Tongue (tissue), 2 donors: ENCODE data around the gene MYLK3. TPM values are rescaled to one million over a fixed set of nuclear protein-coding genes. Genes with fewer than 3 reads are reported as not detected.

Experiments used
- DNase-seq: peaks from one replicate; pipeline ENCODE4 v3.0.0-alpha.2; 2015
- total RNA-seq: library from RNA; depleted of rRNA; stranded (reverse); fragments of >200 nt; gene quantifications from one replicate; pipeline ENCODE4 v1.2.3, GENCODE V29; 2014

MYLK3 gene
- total RNA-seq, 1 donor from 2014 or later = 80.8 TPM

DNA sequence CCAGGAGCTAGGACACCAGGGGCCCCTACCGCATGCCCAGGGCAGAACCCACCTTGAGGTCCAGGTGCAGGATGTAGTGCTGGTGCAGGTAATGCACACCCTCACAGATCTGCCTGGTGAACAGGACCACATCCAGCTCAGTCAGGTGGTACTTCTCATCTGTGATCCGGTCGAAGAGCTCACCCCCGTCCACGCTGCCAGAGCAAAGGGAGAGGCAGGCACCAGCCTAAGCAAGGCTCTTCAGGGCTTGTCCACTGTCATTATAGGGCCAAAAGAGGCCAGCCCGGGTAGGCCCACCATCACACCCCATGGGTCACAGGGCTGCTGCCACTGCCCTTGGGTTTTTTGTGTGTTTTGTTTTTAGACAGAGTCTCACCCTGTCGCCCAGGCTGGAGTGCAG lies 21.0 kb downstream of the MYLK3 start:
- no peak for DNase-seq

GRCh38 chr16:46721885-46722284 lies 26.3 kb downstream of the MYLK3 start:
- DNase-seq = peak; percentile 24

- no peak for DNase-seq
These were observed 27.5 kb downstream of the MYLK3 start for GRCh38 chr16:46720619-46721018.

GRCh38 chr16:46719528-46719927 lies 28.6 kb downstream of the MYLK3 start:
- DNase-seq = no peak

DNA sequence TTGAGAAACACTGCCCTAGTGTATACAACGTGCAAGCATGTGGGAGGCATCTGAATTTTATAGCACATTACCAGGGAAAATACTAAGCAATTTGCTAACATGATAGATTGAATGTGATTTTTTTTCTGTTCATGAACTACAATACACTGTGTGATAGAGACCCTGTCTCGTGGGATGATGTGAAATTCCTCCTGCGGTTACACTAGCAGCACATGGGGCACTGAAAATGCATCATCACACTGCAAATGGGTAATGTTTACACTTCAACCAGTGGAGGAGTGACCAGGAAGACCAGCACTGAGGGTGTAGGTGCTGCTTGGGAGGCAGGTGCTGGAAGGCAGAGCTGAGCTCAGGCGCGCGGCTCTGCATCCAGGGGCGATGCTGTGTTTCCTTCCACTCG lies 29.9 kb downstream of the MYLK3 start:
- DNase-seq = no peak

DNA sequence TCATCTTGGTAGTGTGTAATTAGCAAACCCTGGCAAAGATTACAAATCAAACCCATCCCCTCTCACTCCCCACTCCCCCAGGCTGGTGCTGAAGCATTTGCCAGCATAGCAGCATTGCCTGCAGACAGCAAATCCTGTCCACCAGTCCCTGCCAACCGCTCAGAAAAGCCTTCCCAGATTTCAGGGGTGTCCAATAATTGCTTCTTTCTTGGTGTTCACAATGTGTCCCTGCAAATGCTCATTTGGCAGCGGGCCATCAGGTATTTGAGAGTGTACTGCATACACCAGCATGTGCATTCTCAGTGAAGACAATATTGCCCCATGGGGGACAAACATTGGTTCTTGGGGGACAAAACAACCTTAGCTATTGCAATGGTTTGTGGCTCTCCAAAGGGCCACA lies 30.5 kb downstream of the MYLK3 start:
- DNase-seq = no peak

DNA sequence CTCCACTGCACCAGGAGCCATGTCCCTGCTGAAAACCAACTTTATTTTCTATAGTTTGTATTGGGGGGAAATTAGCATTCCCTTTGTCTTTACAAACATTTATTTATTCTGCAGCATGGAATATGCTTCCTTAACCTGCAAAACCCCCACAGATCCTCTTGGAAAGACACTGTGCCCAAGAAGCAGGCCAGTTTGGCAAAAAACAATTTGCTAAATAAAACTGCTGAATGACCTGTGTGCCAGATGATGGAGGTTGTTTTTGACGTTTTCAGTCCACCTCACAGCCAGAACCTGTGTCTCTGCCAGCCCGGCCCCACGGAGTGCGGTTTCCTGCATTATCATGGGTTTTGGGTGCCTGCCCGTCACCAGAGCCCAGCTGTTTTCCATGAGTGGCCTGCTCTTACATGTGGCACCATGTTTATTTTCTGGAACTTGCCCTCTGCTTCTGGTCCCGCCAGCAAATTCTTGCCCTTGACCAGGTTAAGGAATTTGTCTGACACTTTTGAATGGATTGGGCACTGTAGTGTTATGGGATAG lies 32.3 kb downstream of the MYLK3 start:
- DNase-seq = no peak

DNA sequence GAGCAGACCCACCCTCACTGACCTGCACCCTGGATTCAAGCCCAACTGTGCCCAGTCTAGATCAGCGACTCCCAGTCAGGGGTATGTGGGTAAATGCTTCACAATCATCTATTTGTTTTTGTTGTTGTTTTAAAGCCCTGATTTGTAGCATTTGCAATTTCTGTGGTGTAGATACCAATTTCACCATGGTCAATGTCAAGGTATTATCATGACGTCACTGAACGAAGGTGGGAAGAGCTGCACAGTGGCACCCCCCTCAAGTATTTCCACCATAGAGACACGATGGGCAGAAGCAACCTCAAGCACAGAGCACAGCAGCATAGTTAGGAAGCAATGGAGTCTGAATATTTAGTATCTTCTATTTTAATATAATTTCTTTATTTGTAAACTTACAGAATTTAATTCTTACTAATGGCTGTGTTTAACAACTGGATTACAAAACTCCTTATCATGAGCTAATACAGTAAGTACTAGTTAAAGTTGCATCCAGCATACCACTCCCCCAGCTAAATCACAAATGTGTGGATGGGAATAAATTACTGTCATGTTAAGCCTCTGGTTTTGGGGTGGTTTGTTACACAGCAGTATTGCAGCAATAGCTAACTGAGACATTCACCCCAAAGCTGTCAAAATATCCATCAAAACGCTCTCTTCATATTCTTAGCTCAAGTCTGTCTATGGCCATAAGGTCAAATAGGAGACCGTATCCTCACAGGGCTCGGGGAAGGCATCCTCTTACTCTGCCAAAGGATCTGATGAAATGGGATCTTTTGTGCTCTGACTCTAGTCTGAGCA lies 33.1 kb downstream of the MYLK3 start:
- DNase-seq = no peak

GRCh38 chr16:46713634-46714033 lies 34.5 kb downstream of the MYLK3 start:
- no peak for DNase-seq

DNA sequence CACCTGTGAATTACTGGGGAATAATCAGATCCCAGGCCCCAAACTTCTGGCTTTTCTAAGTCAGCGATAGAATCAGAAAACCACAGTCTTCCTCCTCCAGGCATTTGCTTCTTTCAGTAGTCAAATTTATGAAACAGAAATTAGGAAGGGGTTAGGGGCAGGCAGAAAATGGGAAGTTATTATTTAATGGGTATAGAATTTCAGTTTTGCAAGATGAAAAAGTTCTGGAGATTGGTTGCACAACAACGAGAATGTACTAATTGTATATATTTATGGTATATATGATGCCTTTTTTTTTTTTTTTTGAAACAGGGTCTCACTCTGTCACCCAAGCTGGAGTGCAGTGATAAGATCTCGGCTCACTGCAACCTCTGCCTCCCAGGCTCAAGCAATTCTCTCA lies 35.2 kb downstream of the MYLK3 start:
- no peak for DNase-seq

GRCh38 chr16:46711106-46712058 lies 36.8 kb downstream of the MYLK3 start:
- DNase-seq = no peak

- no peak for DNase-seq
These were observed 38.6 kb downstream of the MYLK3 start for GRCh38 chr16:46709469-46710005.

- DNase-seq = no peak
These were observed 41.5 kb downstream of the MYLK3 start for GRCh38 chr16:46706642-46707041.

- no peak for DNase-seq
These were observed 46.1 kb downstream of the MYLK3 start for GRCh38 chr16:46702030-46702429.

DNA sequence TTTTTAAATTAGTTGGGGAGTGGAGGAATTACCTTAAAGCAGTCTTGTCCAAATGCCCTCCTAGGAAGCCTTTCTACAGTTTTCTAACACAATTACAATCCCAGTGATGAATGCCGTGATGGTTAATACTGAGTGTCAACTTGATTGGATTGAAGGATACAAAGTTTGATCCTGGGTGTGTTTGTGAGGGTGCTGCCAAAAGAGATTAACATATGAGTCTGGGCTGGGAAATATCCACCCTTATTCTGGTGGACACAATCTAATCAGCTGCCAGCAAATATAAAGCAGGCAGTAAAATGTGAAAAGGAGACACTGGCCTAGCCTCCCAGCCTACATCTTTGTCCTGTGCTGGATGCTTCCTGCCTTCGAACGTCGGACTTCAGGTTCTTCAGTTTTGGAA lies 46.5 kb downstream of the MYLK3 start:
- DNase-seq = no peak

GRCh38 chr16:46700048-46700447 lies 48.1 kb downstream of the MYLK3 start:
- no peak for DNase-seq

DNA sequence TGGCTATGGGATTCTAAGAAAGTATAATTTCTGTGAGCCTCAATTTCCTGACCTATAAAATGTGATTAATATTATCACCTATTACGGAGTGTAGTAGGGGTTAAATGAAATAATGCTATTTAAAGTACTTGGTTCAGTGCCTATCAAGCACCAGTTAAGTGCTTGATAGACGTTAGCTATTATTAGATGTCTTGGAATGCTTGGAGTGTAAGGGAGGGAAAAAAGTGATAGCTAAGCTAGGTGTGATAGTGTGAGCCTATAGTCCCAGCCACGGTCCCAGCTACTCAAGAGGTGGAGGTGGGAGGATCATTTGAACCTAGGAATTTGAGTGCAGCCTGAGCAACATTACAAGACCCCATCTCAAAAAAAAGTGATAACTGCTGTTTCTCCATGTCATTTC lies 51.2 kb downstream of the MYLK3 start:
- no peak for DNase-seq

DNA sequence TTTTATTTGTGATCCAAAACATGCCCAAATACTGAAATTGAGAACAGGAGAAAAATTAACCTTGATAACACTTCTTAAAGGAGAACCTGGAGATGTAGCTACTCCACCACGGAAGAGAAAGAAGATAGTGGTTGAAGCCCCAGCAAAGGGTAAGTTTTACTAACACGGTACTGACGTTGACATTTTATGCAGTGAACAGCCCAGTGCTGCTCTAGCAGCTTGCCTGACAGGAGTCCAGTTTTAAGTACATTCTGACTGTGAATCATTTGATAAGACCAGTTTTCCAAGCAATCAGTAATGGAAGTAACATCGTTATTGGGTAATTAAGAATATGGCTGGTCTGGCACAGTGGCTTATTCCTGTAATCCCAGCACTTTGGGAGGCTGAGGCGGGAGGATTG lies 52.2 kb downstream of the MYLK3 start:
- DNase-seq = no peak

- no peak for DNase-seq
These were observed 54.5 kb downstream of the MYLK3 start for GRCh38 chr16:46693598-46693997.

DNA sequence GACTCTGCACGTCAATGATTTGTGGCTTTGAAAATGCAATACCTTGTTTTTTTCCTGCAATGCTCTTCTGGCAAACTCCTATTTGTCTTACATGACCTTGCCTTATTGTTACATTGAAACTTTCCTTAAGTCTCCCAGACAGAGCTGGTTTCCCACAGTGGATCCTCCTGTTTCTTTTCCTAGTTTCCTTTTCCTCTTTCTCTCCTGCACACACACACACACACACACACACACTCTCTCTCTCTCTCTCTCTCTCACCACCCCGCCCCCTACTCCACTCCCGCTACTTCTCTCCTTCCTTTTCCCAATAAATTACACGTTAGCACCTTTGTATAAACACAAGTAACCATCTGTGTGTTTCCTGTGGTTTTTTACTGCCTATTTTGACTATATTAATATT lies 56.4 kb downstream of the MYLK3 start:
- no peak for DNase-seq

- no peak for DNase-seq
These were observed 57.6 kb downstream of the MYLK3 start for GRCh38 chr16:46690281-46691178.
